Measurements from ENCODE around the gene DCHS2.

GRCh38 chr4:154211506-154211905 is 280.1 kb downstream of the DCHS2 start:
- TF ChIP-seq CTCF (IDR thresholded peaks at IDR 0.05; ENCODE audit: low read length) (no peak), EZH2 (IDR thresholded peaks at IDR 0.05; ENCODE audit: borderline replicate concordance, low read length) (no peak)
